ENCODE results near the gene IFT88.

IFT88 gene

GRCh38 chr13:20624213-20624612 lies 57.3 kb downstream of the IFT88 start:
- TF ChIP-seq, protein P1, sequence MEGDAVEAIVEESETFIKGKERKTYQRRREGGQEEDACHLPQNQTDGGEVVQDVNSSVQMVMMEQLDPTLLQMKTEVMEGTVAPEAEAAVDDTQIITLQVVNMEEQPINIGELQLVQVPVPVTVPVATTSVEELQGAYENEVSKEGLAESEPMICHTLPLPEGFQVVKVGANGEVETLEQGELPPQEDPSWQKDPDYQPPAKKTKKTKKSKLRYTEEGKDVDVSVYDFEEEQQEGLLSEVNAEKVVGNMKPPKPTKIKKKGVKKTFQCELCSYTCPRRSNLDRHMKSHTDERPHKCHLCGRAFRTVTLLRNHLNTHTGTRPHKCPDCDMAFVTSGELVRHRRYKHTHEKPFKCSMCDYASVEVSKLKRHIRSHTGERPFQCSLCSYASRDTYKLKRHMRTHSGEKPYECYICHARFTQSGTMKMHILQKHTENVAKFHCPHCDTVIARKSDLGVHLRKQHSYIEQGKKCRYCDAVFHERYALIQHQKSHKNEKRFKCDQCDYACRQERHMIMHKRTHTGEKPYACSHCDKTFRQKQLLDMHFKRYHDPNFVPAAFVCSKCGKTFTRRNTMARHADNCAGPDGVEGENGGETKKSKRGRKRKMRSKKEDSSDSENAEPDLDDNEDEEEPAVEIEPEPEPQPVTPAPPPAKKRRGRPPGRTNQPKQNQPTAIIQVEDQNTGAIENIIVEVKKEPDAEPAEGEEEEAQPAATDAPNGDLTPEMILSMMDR (IDR thresholded peaks at IDR 0.05; ENCODE audit: insufficient read depth, low read length, missing control alignments) = no peak
- ChIA-PET POLR2A (no interaction called here), CTCF (no interaction called here)
- no peak for DNase-seq (ENCODE audit: low read depth, low spot score)
- no peak overlapping the region for H3K4me3 ChIP-seq (ENCODE audit: low read depth, low read length)

- no peak overlapping the region for H3K4me3 ChIP-seq (ENCODE audit: low read depth, low read length)
- TF ChIP-seq, protein P1 (IDR thresholded peaks at IDR 0.05; ENCODE audit: insufficient read depth, low read length, missing control alignments) = no peak
- POLR2A ChIA-PET = no interaction called here
- DNase-seq (ENCODE audit: low read depth, low spot score) = no peak
- CTCF ChIA-PET = no interaction called here
These were observed 66.8 kb downstream of the IFT88 start for GRCh38 chr13:20633802-20634201.

DNA sequence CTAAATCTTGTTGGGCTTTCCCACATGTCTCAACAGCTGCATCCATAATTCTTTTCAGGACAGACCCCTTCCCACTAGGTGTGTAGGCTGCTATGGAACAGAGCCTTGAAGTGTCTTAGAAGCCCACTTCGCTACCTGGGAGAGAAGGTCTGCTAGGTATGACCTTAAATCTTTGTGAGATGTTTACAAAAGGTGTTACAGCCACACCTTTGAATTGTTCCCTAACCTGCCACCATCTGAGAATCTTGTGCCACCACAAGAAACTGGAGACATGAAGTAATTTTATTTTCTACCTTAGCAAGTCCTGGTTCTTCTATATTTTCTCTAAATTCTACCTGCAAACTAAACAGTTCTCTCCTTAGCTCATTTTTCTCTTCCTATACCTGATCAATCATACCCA lies 69.1 kb downstream of the IFT88 start:
- no peak for DNase-seq (ENCODE audit: low read depth, low spot score)
- TF ChIP-seq, protein P1 (IDR thresholded peaks at IDR 0.05; ENCODE audit: insufficient read depth, low read length, missing control alignments) = no peak
- POLR2A ChIA-PET = no interaction called here
- CTCF ChIA-PET = no interaction called here
- no peak overlapping the region for H3K4me3 ChIP-seq (ENCODE audit: low read depth, low read length)

DNA sequence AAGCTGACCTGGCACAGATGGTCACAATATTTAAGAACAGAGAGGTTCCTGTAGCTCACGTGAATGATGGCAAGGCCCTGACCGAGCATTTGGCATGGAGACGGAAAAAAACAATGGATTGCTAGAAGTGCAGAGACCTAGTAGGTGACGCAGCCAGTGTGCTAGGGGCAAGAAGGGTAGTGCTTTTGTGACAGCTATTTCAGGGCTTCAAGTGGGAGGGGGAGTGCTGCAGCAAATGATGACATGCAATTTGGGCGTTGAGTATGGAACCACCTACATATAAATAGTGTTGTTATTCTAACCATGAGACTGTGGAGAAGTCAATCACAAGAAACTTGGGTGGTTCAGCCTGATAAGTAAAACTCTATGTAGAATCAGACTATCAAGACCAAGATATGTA lies 70.9 kb downstream of the IFT88 start:
- POLR2A ChIA-PET = no interaction called here
- H3K4me3 ChIP-seq (ENCODE audit: low read depth, low read length) = no peak overlapping the region
- no peak for DNase-seq (ENCODE audit: low read depth, low spot score)
- TF ChIP-seq, protein P1 (IDR thresholded peaks at IDR 0.05; ENCODE audit: insufficient read depth, low read length, missing control alignments) = no peak
- CTCF ChIA-PET = no interaction called here

- TF ChIP-seq, protein P1 (IDR thresholded peaks at IDR 0.05; ENCODE audit: insufficient read depth, low read length, missing control alignments) = no peak
- no peak overlapping the region for H3K4me3 ChIP-seq (ENCODE audit: low read depth, low read length)
- POLR2A ChIA-PET = no interaction called here
- no peak for DNase-seq (ENCODE audit: low read depth, low spot score)
- CTCF ChIA-PET = no interaction called here
These were observed 80.8 kb downstream of the IFT88 start for GRCh38 chr13:20647758-20648157.

DNA sequence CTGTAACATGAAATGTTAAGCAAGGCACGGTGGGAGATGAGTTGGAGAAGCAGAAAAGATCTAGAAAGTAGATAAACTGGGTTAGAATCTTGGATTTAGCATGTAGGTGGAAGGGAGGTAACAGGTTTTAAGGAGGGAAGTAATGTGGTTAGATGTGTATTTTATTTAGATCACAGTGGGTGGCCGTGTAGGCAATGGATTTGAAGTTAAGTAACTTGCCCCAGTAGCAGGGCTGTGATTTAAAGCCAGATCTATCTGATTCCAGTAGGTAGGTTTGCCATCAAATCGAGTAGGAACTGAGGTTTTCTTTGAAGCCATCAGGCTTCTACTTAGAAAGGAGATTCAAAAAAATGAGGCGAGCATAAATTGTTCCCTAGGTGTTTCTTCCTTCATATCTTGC lies 86.0 kb downstream of the IFT88 start:
- TF ChIP-seq, protein P1 (IDR thresholded peaks at IDR 0.05; ENCODE audit: insufficient read depth, low read length, missing control alignments) = no peak
- no peak overlapping the region for H3K4me3 ChIP-seq (ENCODE audit: low read depth, low read length)
- POLR2A ChIA-PET = no interaction called here
- CTCF ChIA-PET = no interaction called here
- DNase-seq (ENCODE audit: low read depth, low spot score) = no peak
